Endodermal cell (in vitro differentiated cells): ENCODE measurements around the gene RBM47. TPM values are rescaled to one million over a fixed set of nuclear protein-coding genes. Genes with fewer than 3 reads are reported as not detected.

Experiments used
- DNase-seq: peaks from one replicate; pipeline ENCODE4 v3.0.0-alpha.2; 2017
- H3K27ac ChIP-seq: 2 replicates; pipeline ENCODE4 v1.5.1; 2013; ENCODE audit warnings: mild to moderate bottlenecking, low read depth, low read length, moderate library complexity
- H3K27me3 ChIP-seq: 2 replicates; pipeline ENCODE4 v1.6.1; 2013; ENCODE audit warnings: mild to moderate bottlenecking, low read length, moderate library complexity; ENCODE audit not compliant: insufficient read depth, control insufficient read depth, poor library complexity, severe bottlenecking
- H3K36me3 ChIP-seq: 2 replicates; pipeline ENCODE4 v1.7.0; 2013; ENCODE audit warnings: mild to moderate bottlenecking, low read length, moderate library complexity; ENCODE audit not compliant: control insufficient read depth, insufficient read depth
- H3K4me1 ChIP-seq: one replicate; pipeline ENCODE4 v1.7.0; 2013; ENCODE audit warnings: low read length; ENCODE audit not compliant: control insufficient read depth, insufficient read depth
- H3K4me3 ChIP-seq: 2 replicates; pipeline ENCODE4 v1.5.1; 2013; ENCODE audit warnings: mild to moderate bottlenecking, low read length, moderate library complexity
- H3K9ac ChIP-seq: 2 replicates; pipeline ENCODE4 v1.6.1; 2013; ENCODE audit warnings: mild to moderate bottlenecking, low read length, moderate library complexity; ENCODE audit not compliant: poor library complexity, severe bottlenecking; ENCODE audit errors: extremely low read depth
- H3K9me3 ChIP-seq: 2 replicates; pipeline ENCODE4 v1.6.1; 2013; ENCODE audit warnings: mild to moderate bottlenecking, low read length, moderate library complexity; ENCODE audit not compliant: control insufficient read depth
- H3K27ac Mint-ChIP-seq: 2 replicates; pipeline ENCODE4 v1.8.0; 2020; ENCODE audit warnings: mixed read lengths
- H3K27me3 Mint-ChIP-seq: 2 replicates; pipeline ENCODE4 v1.8.0; 2021; ENCODE audit warnings: mild to moderate bottlenecking, mixed read lengths; ENCODE audit not compliant: insufficient read depth
- H3K36me3 Mint-ChIP-seq: 2 replicates; pipeline ENCODE4 v1.8.0; 2020; ENCODE audit warnings: low read depth, mixed read lengths
- H3K4me1 Mint-ChIP-seq: 2 replicates; pipeline ENCODE4 v1.8.0; 2020; ENCODE audit warnings: mixed read lengths
- H3K4me3 Mint-ChIP-seq: 2 replicates; pipeline ENCODE4 v1.8.0; 2020; ENCODE audit warnings: mild to moderate bottlenecking, moderate library complexity, mixed read lengths
- H3K9me3 Mint-ChIP-seq: 2 replicates; pipeline ENCODE4 v1.8.0; 2020; ENCODE audit warnings: mild to moderate bottlenecking, mixed read lengths
- CTCF ChIP-seq: fragments of 200-600 bp; sonication (generic); conservative IDR thresholded peaks from 2 replicates; pipeline ENCODE4 v1.5.0; 2021; ENCODE audit warnings: antibody characterized with exemption, mild to moderate bottlenecking
- WGBS, 2 experiments: methylation state at CpG; one replicate each; pipeline versions ENCODE4 v1.1.5 to v1.1.7; 2013; ENCODE audit warnings: missing lambda C conversion rate in 2 of 2, mixed read lengths in 1 of 2; ENCODE audit not compliant: insufficient coverage in 1 of 2, insufficient read length in 1 of 2; 5-methylcytosine and 5-hydroxymethylcytosine counted together
- total RNA-seq, 2 donors: library from RNA; stranded (reverse); fragmentation: NEBNext Ultra II Directional in 1 of 2; extraction: Animal tissue kit (Norgen Biotek cat#: 25700) in 1 of 2; gene quantifications; 2 replicates in 1 of 2; 3 replicates in 1 of 2; pipeline ENCODE4 v1.2.1, GENCODE V29; 2021

The RBM47 gene
- total RNA-seq, 2 donors from 2014 or later: 71.7 to 90.6 TPM

GRCh38 chr4:40403081-40403480 lies 226.6 kb downstream of the RBM47 start:
- Histone ChIP-seq H3K27me3 (no peaks in the 10 kb centered on the region), H3K9ac (no peak overlapping the region), H3K27ac (no peak overlapping the region), H3K4me3 (peak overlapping the region; percentile 5), H3K9me3 (peaks cover 19% of the 10 kb centered on the region), H3K36me3 (no peaks in the 10 kb centered on the region), H3K4me1 (peaks cover 10% of the 10 kb centered on the region)
- H3K27ac Mint-ChIP-seq: no peak overlapping the region
- H3K9me3 Mint-ChIP-seq: peaks cover 23% of the 10 kb centered on the region
- no peak overlapping the region for H3K4me3 Mint-ChIP-seq
- TF ChIP-seq CTCF: no peak
- no peak for DNase-seq
- no peaks in the 10 kb centered on the region for H3K27me3 Mint-ChIP-seq
- H3K4me1 Mint-ChIP-seq: peaks cover 19% of the 10 kb centered on the region
- WGBS, 2 experiments: 83 to 88% methylated on average over 3 to 5 of the region's 5 CpGs
- peaks cover 3% of the 10 kb centered on the region for H3K36me3 Mint-ChIP-seq

- 96% methylated on average over 1 of the region's 1 CpG; no CpG with 5 or more reads in 1 of the 2 experiments for WGBS, 2 experiments
- Histone ChIP-seq H3K27ac (no peak overlapping the region), H3K4me1 (peaks cover 10% of the 10 kb centered on the region), H3K27me3 (no peaks in the 10 kb centered on the region), H3K9me3 (peaks cover 17% of the 10 kb centered on the region), H3K36me3 (no peaks in the 10 kb centered on the region), H3K9ac (no peak overlapping the region), H3K4me3 (no peak overlapping the region)
- Mint-ChIP-seq H3K27me3 (no peaks in the 10 kb centered on the region), H3K9me3 (peaks cover 21% of the 10 kb centered on the region), H3K36me3 (peaks cover 3% of the 10 kb centered on the region), H3K4me3 (no peak overlapping the region), H3K27ac (no peak overlapping the region), H3K4me1 (peaks cover 19% of the 10 kb centered on the region)
- no peak for DNase-seq
- no peak for TF ChIP-seq CTCF
Measured at GRCh38 chr4:40402556-40402955, 227.1 kb downstream of the RBM47 start.

- no peaks in the 10 kb centered on the region for H3K36me3 Mint-ChIP-seq
- DNase-seq: no peak
- no peaks in the 10 kb centered on the region for H3K27me3 ChIP-seq
- no peak overlapping the region for H3K27ac Mint-ChIP-seq
- no peaks in the 10 kb centered on the region for H3K36me3 ChIP-seq
- H3K27me3 Mint-ChIP-seq: no peaks in the 10 kb centered on the region
- H3K4me1 Mint-ChIP-seq: peaks cover 19% of the 10 kb centered on the region
- 89 to 91% methylated on average over 7 of the region's 8 CpGs for WGBS, 2 experiments
- peaks cover 10% of the 10 kb centered on the region for H3K4me1 ChIP-seq
- TF ChIP-seq CTCF: no peak
- peaks cover 8% of the 10 kb centered on the region for H3K9me3 ChIP-seq
- H3K9ac ChIP-seq: no peak overlapping the region
- no peak overlapping the region for H3K27ac ChIP-seq
- no peak overlapping the region for H3K4me3 ChIP-seq
- H3K4me3 Mint-ChIP-seq: no peak overlapping the region
- peaks cover 11% of the 10 kb centered on the region for H3K9me3 Mint-ChIP-seq
Measured at GRCh38 chr4:40401631-40402030, 228.0 kb downstream of the RBM47 start.
